SH-SY5Y (cell line): ENCODE results near the gene SNX33.

ENCODE experiments used
- GATA2 ChIP-seq: IDR thresholded peaks from 2 replicates; pipeline ENCODE4 v1.6.1; 2011; ENCODE audit warnings: mild to moderate bottlenecking, low read depth, low read length
- GATA3 ChIP-seq: IDR thresholded peaks from 2 replicates; pipeline ENCODE4 v1.6.1; 2011; ENCODE audit warnings: low read depth, mild to moderate bottlenecking, low read length, moderate library complexity

- TF ChIP-seq GATA3 = no peak
- TF ChIP-seq GATA2 = no peak
These were observed 48.1 kb downstream of the SNX33 start for GRCh38 chr15:75695634-75696310.
